Right lobe of liver (tissue), 4 donors: Measurements from ENCODE around the gene SLC66A3.

Source experiments
- CTCF ChIP-seq, 4 donors: fragments of 200-600 bp in 3 of 4; fragments of 450-650 bp in 1 of 4; IDR thresholded peaks; one replicate each; pipeline versions ENCODE4 v1.5.1 to v1.8.0; 2016 to 2022; ENCODE audit warnings: antibody characterized with exemption in 4 of 4, mild to moderate bottlenecking in 2 of 4
- POLR2A ChIP-seq: fragments of 450-650 bp; IDR thresholded peaks from one replicate; pipeline ENCODE4 v1.6.1; 2017; ENCODE audit warnings: antibody characterized with exemption, mild to moderate bottlenecking
- donor health status: DM: no; HTN: no; CAD: no.
- donor health status: DM: no; HTN: no; CAD: no.
- donor health status: DM: no; HTN: yes; CAD: no.

GRCh38 chr2:11122380-11122779 lies 32.9 kb upstream of the SLC66A3 start:
- TF ChIP-seq CTCF (IDR thresholded peaks at IDR 0.05) (no peak), POLR2A (no peak)
